Gastrocnemius medialis (tissue), 4 donors: ENCODE results near the gene UCKL1.

Source experiments
- CTCF ChIP-seq, 5 experiments: fragments of 450-650 bp in 3 of 5; fragments of 200-600 bp in 2 of 5; sonication (generic) in 2 of 5; IDR thresholded peaks in 4 of 5; conservative IDR thresholded peaks in 1 of 5; 1 replicate in 4 of 5; 2 replicates in 1 of 5; pipeline ENCODE4 v1.5.1; 2016 to 2019; ENCODE audit warnings: antibody characterized with exemption in 5 of 5, mild to moderate bottlenecking in 3 of 5, moderate library complexity in 3 of 5
- POLR2A ChIP-seq, 2 donors: fragments of 450-650 bp; IDR thresholded peaks; one replicate each; pipeline ENCODE4 v1.6.1; 2017; ENCODE audit warnings: antibody characterized with exemption in 2 of 2, mild to moderate bottlenecking in 2 of 2, moderate library complexity in 2 of 2

DNA sequence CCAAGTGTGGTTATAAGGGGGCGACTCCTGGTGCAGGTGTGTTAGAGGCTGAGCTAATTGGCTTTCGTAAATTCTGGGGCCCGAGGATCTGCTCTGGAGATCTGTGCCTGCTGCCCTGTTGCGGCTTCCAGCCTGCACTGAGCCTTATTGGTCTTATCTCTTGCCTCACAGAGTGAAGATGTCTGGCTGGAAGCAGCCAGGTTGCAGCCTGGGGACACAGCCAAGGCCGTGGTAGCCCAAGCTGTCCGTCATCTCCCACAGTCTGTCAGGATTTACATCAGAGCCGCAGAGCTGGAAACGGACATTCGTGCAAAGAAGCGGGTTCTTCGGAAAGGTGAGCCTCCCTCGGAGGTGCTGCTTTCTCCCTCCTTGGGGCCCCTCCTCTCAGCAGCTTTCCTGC is 44.7 kb upstream of the UCKL1 start:
- TF ChIP-seq CTCF (IDR thresholded peaks at IDR 0.05 in 4 of 5, conservative IDR thresholded peaks at IDR 0.05 in 1 of 5) (no peak), POLR2A (IDR thresholded peaks at IDR 0.05) (no peak)
